Measurements from ENCODE around the gene SERTM2.
"Not testable (repeated sequence)": the region's sequence is repeated elsewhere in the genome, so short reads cannot be mapped to it uniquely, and the experiment has no call there.

SERTM2 gene

DNA sequence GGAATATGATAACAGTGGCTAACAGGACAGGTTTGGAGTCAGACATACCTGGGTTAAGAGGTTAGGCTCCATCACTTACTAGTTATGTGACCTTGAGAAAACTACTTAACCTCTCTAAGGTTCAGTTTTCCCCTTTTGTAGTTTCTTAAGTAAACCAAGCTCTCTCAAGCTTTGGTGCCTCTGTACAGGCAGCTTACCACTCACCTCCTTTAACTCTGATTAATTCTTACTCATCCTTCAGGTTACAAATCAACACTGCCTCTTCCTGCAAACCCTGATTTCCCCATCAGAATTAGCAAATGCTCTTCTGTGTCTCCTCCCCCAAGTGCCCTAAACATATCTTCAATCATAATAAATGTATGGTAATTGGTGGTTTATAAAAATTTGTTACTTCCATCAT lies 3.5 kb upstream of the SERTM2 start:
- ATAC-seq (replicated peaks), result no peak
- Mint-ChIP-seq H3K4me3 (no peak overlapping the region), H3K4me1 (ENCODE audit: low read depth in 2 of 2) (no peaks in the 10 kb centered on the region), H3K27me3 (peaks cover 0 to 1% of the 10 kb centered on the region in 2 donors), H3K9me3 (peaks cover 0 to 1% of the 10 kb centered on the region in 2 donors), H3K27ac (no peak overlapping the region), H3K36me3 (ENCODE audit: insufficient read depth) (no peaks in the 10 kb centered on the region)
- no peak for DNase-seq

- Mint-ChIP-seq H3K27ac (no peak overlapping the region), H3K27me3 (peaks cover 0 to 5% of the 10 kb centered on the region in 2 donors), H3K9me3 (no peaks in the 10 kb centered on the region), H3K4me1 (ENCODE audit: low read depth in 2 of 2) (no peaks in the 10 kb centered on the region), H3K4me3 (no peak overlapping the region), H3K36me3 (ENCODE audit: insufficient read depth) (no peaks in the 10 kb centered on the region)
- ATAC-seq (replicated peaks) (no peak), DNase-seq (no peak)
Measured at GRCh38 chrX:111515298-111515697, 3.9 kb downstream of the SERTM2 start.

GRCh38 chrX:111518667-111519066 lies 7.2 kb downstream of the SERTM2 start:
- no peaks in the 10 kb centered on the region for H3K36me3 Mint-ChIP-seq (ENCODE audit: insufficient read depth)
- H3K4me3 Mint-ChIP-seq, result no peak overlapping the region
- H3K27ac Mint-ChIP-seq, result no peak overlapping the region
- ATAC-seq (replicated peaks) (no peak), DNase-seq (no peak)
- H3K9me3 Mint-ChIP-seq, result no peaks in the 10 kb centered on the region
- H3K27me3 Mint-ChIP-seq, result no peaks in the 10 kb centered on the region
- no peaks in the 10 kb centered on the region for H3K4me1 Mint-ChIP-seq (ENCODE audit: low read depth in 2 of 2)

GRCh38 chrX:111519215-111519614 lies 7.8 kb downstream of the SERTM2 start:
- ATAC-seq (replicated peaks) (no peak), DNase-seq (no peak)
- H3K4me1 Mint-ChIP-seq (ENCODE audit: low read depth in 2 of 2), result no peaks in the 10 kb centered on the region
- no peak overlapping the region for H3K4me3 Mint-ChIP-seq
- H3K27ac Mint-ChIP-seq, result no peak overlapping the region
- H3K27me3 Mint-ChIP-seq, result no peaks in the 10 kb centered on the region
- H3K9me3 Mint-ChIP-seq, result no peaks in the 10 kb centered on the region
- H3K36me3 Mint-ChIP-seq (ENCODE audit: insufficient read depth), result no peaks in the 10 kb centered on the region

- Mint-ChIP-seq H3K4me3 (no peak overlapping the region), H3K27ac (no peak overlapping the region), H3K9me3 (no peaks in the 10 kb centered on the region), H3K27me3 (peaks cover 0 to 6% of the 10 kb centered on the region in 2 donors), H3K36me3 (ENCODE audit: insufficient read depth) (no peaks in the 10 kb centered on the region), H3K4me1 (ENCODE audit: low read depth in 2 of 2) (no peaks in the 10 kb centered on the region)
- no peak for ATAC-seq (replicated peaks)
- DNase-seq, result no peak
Measured at GRCh38 chrX:111520506-111520905, 9.1 kb downstream of the SERTM2 start.

- peaks cover 0 to 6% of the 10 kb centered on the region in 2 donors for H3K27me3 Mint-ChIP-seq
- H3K9me3 Mint-ChIP-seq, result no peaks in the 10 kb centered on the region
- H3K36me3 Mint-ChIP-seq (ENCODE audit: insufficient read depth), result no peaks in the 10 kb centered on the region
- no peak for ATAC-seq (replicated peaks)
- no peak overlapping the region for H3K27ac Mint-ChIP-seq
- no peak overlapping the region for H3K4me3 Mint-ChIP-seq
- no peak for DNase-seq
- no peaks in the 10 kb centered on the region for H3K4me1 Mint-ChIP-seq (ENCODE audit: low read depth in 2 of 2)
Measured at GRCh38 chrX:111521169-111521568, 9.7 kb downstream of the SERTM2 start.

DNA sequence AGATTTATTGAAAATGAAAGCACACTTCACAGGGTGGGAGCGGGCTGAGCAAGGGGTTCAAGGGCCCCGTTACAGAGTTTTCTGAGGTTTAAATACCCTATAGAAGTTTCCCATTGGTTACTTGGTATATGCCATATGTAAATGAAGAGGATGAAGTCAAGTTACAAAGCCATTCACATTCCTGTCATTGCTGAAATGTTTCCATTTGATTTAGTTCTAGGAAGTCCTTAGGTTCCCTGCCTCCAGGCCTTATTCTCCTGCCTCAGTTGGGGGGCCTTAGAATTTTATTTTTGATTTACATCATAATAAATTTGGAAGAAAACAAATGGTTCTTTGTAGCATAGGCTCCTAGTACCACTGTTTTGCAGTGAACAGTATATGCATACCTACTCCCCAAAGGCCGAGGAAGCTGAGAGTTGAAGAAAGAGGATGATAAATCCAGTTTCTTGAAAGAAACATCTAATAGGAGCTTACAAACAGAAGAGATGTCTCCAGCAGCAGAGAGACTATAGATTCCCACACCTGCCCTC lies 31.8 kb downstream of the SERTM2 start:
- Mint-ChIP-seq H3K9me3 (no peaks in the 10 kb centered on the region), H3K4me3 (no peak overlapping the region), H3K27me3 (peaks cover 0 to 9% of the 10 kb centered on the region in 2 donors), H3K27ac (no peak overlapping the region), H3K36me3 (ENCODE audit: insufficient read depth) (no peaks in the 10 kb centered on the region), H3K4me1 (ENCODE audit: low read depth in 2 of 2) (no peaks in the 10 kb centered on the region)
- DNase-seq (no peak), ATAC-seq (replicated peaks) (no peak)

DNA sequence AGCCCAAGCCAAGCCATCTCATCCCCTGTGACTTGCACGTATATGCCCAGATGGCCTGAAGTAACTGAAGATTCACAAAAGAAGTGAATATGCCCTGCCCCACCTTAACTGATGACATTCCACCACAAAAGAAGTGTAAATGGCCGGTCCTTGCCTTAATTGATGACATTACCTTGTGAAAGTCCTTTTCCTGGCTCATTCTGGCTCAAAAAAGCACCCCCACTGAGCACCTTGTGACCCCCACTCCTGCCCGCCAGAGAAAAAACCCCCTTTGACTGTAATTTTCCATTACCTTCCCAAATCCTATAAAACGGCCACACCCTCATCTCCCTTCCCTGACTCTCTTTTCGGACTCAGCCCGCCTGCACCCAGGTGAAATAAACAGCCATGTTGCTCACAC lies 37.8 kb downstream of the SERTM2 start:
- DNase-seq; H3K4me3 Mint-ChIP-seq; ATAC-seq (replicated peaks); H3K27ac Mint-ChIP-seq; H3K36me3 Mint-ChIP-seq (ENCODE audit: insufficient read depth); H3K9me3 Mint-ChIP-seq; H3K4me1 Mint-ChIP-seq (ENCODE audit: low read depth in 2 of 2): not testable (repeated sequence)
- H3K27me3 Mint-ChIP-seq, result peaks cover 9 to 16% of the 10 kb centered on the region in 2 donors

DNA sequence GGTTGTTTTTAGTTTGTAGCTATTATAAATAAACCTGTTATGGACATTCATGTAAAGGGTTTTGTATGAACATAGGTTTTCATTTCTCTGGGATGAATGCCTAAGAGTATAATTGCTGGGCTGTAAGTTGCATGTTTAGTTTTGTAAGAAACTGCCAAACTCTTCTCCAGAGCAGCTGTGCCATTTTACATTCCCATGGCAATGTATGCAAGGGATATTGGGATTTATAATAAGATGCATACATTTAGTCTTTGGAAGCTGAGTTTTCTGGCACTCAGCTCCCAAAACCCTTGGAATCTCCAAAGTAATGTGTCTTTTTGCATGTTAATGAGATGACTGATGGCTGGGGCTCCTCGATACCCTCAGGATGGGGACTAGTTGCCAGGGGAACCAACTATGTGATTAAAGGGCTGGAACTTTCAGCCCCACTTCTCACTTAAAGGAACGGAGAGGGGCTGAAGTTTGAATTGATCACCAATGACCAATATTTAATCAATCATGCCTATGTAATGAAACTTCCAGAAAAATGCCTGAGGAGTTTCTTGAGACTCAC lies 44.0 kb downstream of the SERTM2 start:
- ATAC-seq (replicated peaks), result no peak
- H3K36me3 Mint-ChIP-seq (ENCODE audit: insufficient read depth), result no peaks in the 10 kb centered on the region
- H3K9me3 Mint-ChIP-seq, result peaks cover 0 to 2% of the 10 kb centered on the region in 2 donors
- H3K4me1 Mint-ChIP-seq (ENCODE audit: low read depth in 2 of 2), result no peaks in the 10 kb centered on the region
- H3K27ac Mint-ChIP-seq, result no peak overlapping the region
- peaks cover 0 to 4% of the 10 kb centered on the region in 2 donors for H3K27me3 Mint-ChIP-seq
- DNase-seq, result no peak
- no peak overlapping the region for H3K4me3 Mint-ChIP-seq

DNA sequence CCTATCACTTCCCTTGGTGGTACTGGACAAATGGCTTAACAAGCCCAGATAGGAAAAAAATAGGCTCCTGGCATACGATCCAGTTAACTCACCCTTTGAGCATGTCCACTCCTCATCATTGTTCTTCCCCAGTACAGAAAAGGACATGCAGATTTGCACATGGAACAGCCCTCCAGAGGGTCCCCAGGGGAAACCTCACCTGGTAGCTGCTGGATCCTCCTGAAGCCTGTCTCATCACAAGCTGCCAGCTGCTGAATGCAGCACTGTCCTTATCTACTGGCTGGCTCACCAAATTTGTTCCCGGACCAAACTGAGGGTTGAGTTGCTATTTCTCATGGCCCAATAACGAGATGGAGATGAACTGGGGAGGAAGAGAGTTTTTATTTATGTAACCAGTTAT lies 49.4 kb downstream of the SERTM2 start:
- H3K27me3 Mint-ChIP-seq, result no peaks in the 10 kb centered on the region
- H3K36me3 Mint-ChIP-seq (ENCODE audit: insufficient read depth), result no peaks in the 10 kb centered on the region
- H3K27ac Mint-ChIP-seq, result no peak overlapping the region
- H3K4me3 Mint-ChIP-seq, result no peak overlapping the region
- H3K4me1 Mint-ChIP-seq (ENCODE audit: low read depth in 2 of 2), result no peaks in the 10 kb centered on the region
- DNase-seq, result no peak
- no peaks in the 10 kb centered on the region for H3K9me3 Mint-ChIP-seq
- ATAC-seq (replicated peaks), result no peak

GRCh38 chrX:111561851-111562250 lies 50.4 kb downstream of the SERTM2 start:
- H3K4me1 Mint-ChIP-seq (ENCODE audit: low read depth in 2 of 2), result no peaks in the 10 kb centered on the region
- DNase-seq (no peak), ATAC-seq (replicated peaks) (no peak)
- no peaks in the 10 kb centered on the region for H3K27me3 Mint-ChIP-seq
- H3K36me3 Mint-ChIP-seq (ENCODE audit: insufficient read depth), result no peaks in the 10 kb centered on the region
- no peaks in the 10 kb centered on the region for H3K9me3 Mint-ChIP-seq
- H3K27ac Mint-ChIP-seq, result no peak overlapping the region
- no peak overlapping the region for H3K4me3 Mint-ChIP-seq

- H3K9me3 Mint-ChIP-seq, result no peaks in the 10 kb centered on the region
- no peak for DNase-seq
Measured at GRCh38 chrX:111567542-111568255, 56.3 kb downstream of the SERTM2 start.

DNA sequence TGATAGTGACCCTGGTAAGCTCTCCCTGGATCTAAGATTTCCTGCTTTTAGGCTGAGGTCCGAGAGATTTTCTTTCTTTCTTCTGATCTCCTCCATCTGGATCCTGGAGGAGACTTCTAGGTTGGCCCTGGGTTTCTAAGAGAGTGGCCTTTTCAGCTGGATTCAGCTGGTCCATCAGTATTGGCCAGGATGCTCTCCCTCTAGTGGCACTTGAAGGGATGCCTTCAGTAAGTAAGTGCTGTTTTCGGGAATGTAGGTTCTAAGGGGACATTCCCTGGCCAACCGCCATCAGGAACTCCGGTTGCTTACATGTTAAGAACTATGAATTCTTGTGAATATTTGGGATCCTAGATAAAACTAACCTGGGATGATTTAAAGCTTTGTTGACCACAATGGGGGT lies 56.9 kb downstream of the SERTM2 start:
- Mint-ChIP-seq H3K4me3 (no peak overlapping the region), H3K4me1 (ENCODE audit: low read depth in 2 of 2) (no peaks in the 10 kb centered on the region), H3K36me3 (ENCODE audit: insufficient read depth) (no peaks in the 10 kb centered on the region), H3K27me3 (no peaks in the 10 kb centered on the region), H3K9me3 (no peaks in the 10 kb centered on the region), H3K27ac (no peak overlapping the region)
- no peak for ATAC-seq (replicated peaks)
- DNase-seq, result no peak

More at GRCh38 chrX:111567542-111568255, 56.3 kb downstream of the SERTM2 start:
- no peak for ATAC-seq (replicated peaks)
- no peaks in the 10 kb centered on the region for H3K36me3 Mint-ChIP-seq (ENCODE audit: insufficient read depth)
- no peaks in the 10 kb centered on the region for H3K27me3 Mint-ChIP-seq
- H3K4me3 Mint-ChIP-seq, result no peak overlapping the region
- H3K27ac Mint-ChIP-seq, result no peak overlapping the region
- no peaks in the 10 kb centered on the region for H3K4me1 Mint-ChIP-seq (ENCODE audit: low read depth in 2 of 2)

DNA sequence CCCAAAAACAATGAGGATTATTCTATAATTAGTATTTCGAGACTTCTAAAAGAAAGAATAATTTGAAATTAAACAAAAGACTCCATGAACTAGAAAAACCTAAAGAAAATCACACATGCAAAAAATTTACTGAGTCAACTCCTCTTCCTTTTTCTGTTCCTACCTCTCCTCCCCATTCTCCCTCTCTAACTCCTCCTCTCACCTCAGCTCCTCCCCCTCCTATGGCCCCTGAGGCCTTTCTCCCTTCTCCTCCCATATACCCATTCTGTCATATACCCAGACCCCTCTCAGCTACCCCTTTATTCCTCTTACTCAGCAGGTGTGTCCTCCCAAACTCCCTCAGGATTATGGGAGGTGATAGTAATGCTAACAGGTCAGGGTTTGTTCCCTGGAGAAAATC lies 57.4 kb downstream of the SERTM2 start:
- Mint-ChIP-seq H3K9me3 (no peaks in the 10 kb centered on the region), H3K4me3 (no peak overlapping the region), H3K27me3 (no peaks in the 10 kb centered on the region), H3K36me3 (ENCODE audit: insufficient read depth) (no peaks in the 10 kb centered on the region), H3K27ac (no peak overlapping the region), H3K4me1 (ENCODE audit: low read depth in 2 of 2) (no peaks in the 10 kb centered on the region)
- DNase-seq, result no peak
- ATAC-seq (replicated peaks), result no peak
